ENCODE results near the gene DPYD. TPM values are rescaled to one million over a fixed set of nuclear protein-coding genes. Genes with fewer than 3 reads are reported as not detected.

Gene DPYD
- total RNA-seq, 1 donor, result 81.4 TPM

- no peaks in the 10 kb centered on the region for H3K79me2 ChIP-seq (ENCODE audit: insufficient read depth, low read length)
- no peaks in the 10 kb centered on the region for H3K36me3 ChIP-seq (ENCODE audit: insufficient read depth, low read length)
- TF ChIP-seq CTCF (IDR thresholded peaks at IDR 0.05; ENCODE audit: extremely low read depth, low read depth, low read length), result no peak
- H4K20me1 ChIP-seq (ENCODE audit: insufficient read depth, low read length), result no peaks in the 10 kb centered on the region
- no peak for DNase-seq (ENCODE audit: insufficient read length, low spot score, missing footprints)
- H3K4me1 ChIP-seq (ENCODE audit: insufficient read depth, low read length), result no peaks in the 10 kb centered on the region
- H3K27ac ChIP-seq (ENCODE audit: low read depth, low read length), result no peak overlapping the region
- H3K9me3 ChIP-seq (ENCODE audit: low read depth, low read length), result no peaks in the 10 kb centered on the region
- no peak overlapping the region for H2AFZ ChIP-seq (ENCODE audit: low read length)
- no peaks in the 10 kb centered on the region for H3K27me3 ChIP-seq (ENCODE audit: insufficient read depth, low read length)
- H3K4me2 ChIP-seq (ENCODE audit: insufficient read depth, low read length), result no peak overlapping the region
- no peak overlapping the region for H3K4me3 ChIP-seq (ENCODE audit: insufficient read depth, low read length)
These were observed 438.8 kb downstream of the DPYD start for GRCh38 chr1:97482022-97482421.

GRCh38 chr1:97467445-97467844 lies 453.4 kb downstream of the DPYD start:
- Histone ChIP-seq H3K27ac (ENCODE audit: low read depth, low read length) (no peak overlapping the region), H3K9me3 (ENCODE audit: low read depth, low read length) (no peaks in the 10 kb centered on the region), H3K79me2 (ENCODE audit: insufficient read depth, low read length) (no peaks in the 10 kb centered on the region), H3K4me1 (ENCODE audit: insufficient read depth, low read length) (no peaks in the 10 kb centered on the region), H4K20me1 (ENCODE audit: insufficient read depth, low read length) (no peaks in the 10 kb centered on the region), H2AFZ (ENCODE audit: low read length) (no peak overlapping the region), H3K4me3 (ENCODE audit: insufficient read depth, low read length) (no peak overlapping the region), H3K4me2 (ENCODE audit: insufficient read depth, low read length) (no peak overlapping the region), H3K27me3 (ENCODE audit: insufficient read depth, low read length) (no peaks in the 10 kb centered on the region), H3K36me3 (ENCODE audit: insufficient read depth, low read length) (no peaks in the 10 kb centered on the region)
- no peak for TF ChIP-seq CTCF (IDR thresholded peaks at IDR 0.05; ENCODE audit: extremely low read depth, low read depth, low read length)
- no peak for DNase-seq (ENCODE audit: insufficient read length, low spot score, missing footprints)

- no peaks in the 10 kb centered on the region for H3K27me3 ChIP-seq (ENCODE audit: insufficient read depth, low read length)
- H2AFZ ChIP-seq (ENCODE audit: low read length), result no peak overlapping the region
- H3K4me2 ChIP-seq (ENCODE audit: insufficient read depth, low read length), result no peak overlapping the region
- no peaks in the 10 kb centered on the region for H3K4me1 ChIP-seq (ENCODE audit: insufficient read depth, low read length)
- H3K79me2 ChIP-seq (ENCODE audit: insufficient read depth, low read length), result no peaks in the 10 kb centered on the region
- no peak overlapping the region for H3K27ac ChIP-seq (ENCODE audit: low read depth, low read length)
- no peak overlapping the region for H3K4me3 ChIP-seq (ENCODE audit: insufficient read depth, low read length)
- no peak for TF ChIP-seq CTCF (IDR thresholded peaks at IDR 0.05; ENCODE audit: extremely low read depth, low read depth, low read length)
- H3K36me3 ChIP-seq (ENCODE audit: insufficient read depth, low read length), result no peaks in the 10 kb centered on the region
- H3K9me3 ChIP-seq (ENCODE audit: low read depth, low read length), result no peaks in the 10 kb centered on the region
- H4K20me1 ChIP-seq (ENCODE audit: insufficient read depth, low read length), result no peaks in the 10 kb centered on the region
- no peak for DNase-seq (ENCODE audit: insufficient read length, low spot score, missing footprints)
These were observed 456.5 kb downstream of the DPYD start for GRCh38 chr1:97464305-97464704.

- Histone ChIP-seq H3K27me3 (ENCODE audit: insufficient read depth, low read length) (no peaks in the 10 kb centered on the region), H3K4me1 (ENCODE audit: insufficient read depth, low read length) (no peaks in the 10 kb centered on the region), H3K36me3 (ENCODE audit: insufficient read depth, low read length) (no peaks in the 10 kb centered on the region), H4K20me1 (ENCODE audit: insufficient read depth, low read length) (no peaks in the 10 kb centered on the region), H3K4me3 (ENCODE audit: insufficient read depth, low read length) (no peak overlapping the region), H3K4me2 (ENCODE audit: insufficient read depth, low read length) (no peak overlapping the region), H3K79me2 (ENCODE audit: insufficient read depth, low read length) (no peaks in the 10 kb centered on the region), H3K9me3 (ENCODE audit: low read depth, low read length) (no peaks in the 10 kb centered on the region), H3K27ac (ENCODE audit: low read depth, low read length) (no peak overlapping the region), H2AFZ (ENCODE audit: low read length) (no peak overlapping the region)
- DNase-seq (ENCODE audit: insufficient read length, low spot score, missing footprints), result no peak
- no peak for TF ChIP-seq CTCF (IDR thresholded peaks at IDR 0.05; ENCODE audit: extremely low read depth, low read depth, low read length)
These were observed 459.1 kb downstream of the DPYD start for GRCh38 chr1:97461782-97462181.
